Keratinocyte (primary cell): Measurements from ENCODE around the gene JMJD7.

Source experiments
- CTCF ChIP-seq, 3 experiments: IDR thresholded peaks in 1 of 3; conservative IDR thresholded peaks in 1 of 3; optimal IDR thresholded peaks in 1 of 3; 2 replicates in 2 of 3; 3 replicates in 1 of 3; pipeline versions ENCODE3 to v1.5.1; 2011; ENCODE audit warnings: low read length in 3 of 3, mild to moderate bottlenecking in 3 of 3, moderate library complexity in 2 of 3, control low read depth in 1 of 3, inconsistent platforms in 1 of 3; ENCODE audit not compliant: insufficient read depth in 2 of 3; ENCODE audit errors: extremely low read depth in 1 of 3
- EZH2 ChIP-seq: IDR thresholded peaks from one replicate; pipeline ENCODE4 v1.6.1; 2012; ENCODE audit warnings: inconsistent platforms, mild to moderate bottlenecking, low read length, moderate library complexity

- TF ChIP-seq CTCF (optimal IDR thresholded peaks at IDR 0.05 in 1 of 3, IDR thresholded peaks at IDR 0.05 in 1 of 3, conservative IDR thresholded peaks at IDR 0.05 in 1 of 3; ENCODE audit: extremely low read depth in 1 of 3, insufficient read depth in 2 of 3, low read length in 3 of 3) (no peak), EZH2 (no peak)
These were observed 47.6 kb upstream of the JMJD7 start for GRCh38 chr15:41780266-41780665.
